Measurements from ENCODE around the gene PPP2R2C.

PPP2R2C gene

GRCh38 chr4:6472387-6473263 lies at the start of gene PPP2R2C:
Gene PPP2R2C (minus strand): TSS chr4:6472614. CDS start chr4:6472229, 385 bp downstream.
- peak in 2 of 3 experiments; percentile 54 to 59 for DNase-seq

GRCh38 chr4:6520978-6521377 lies 48.6 kb upstream of the PPP2R2C start:
- DNase-seq, result no peak

GRCh38 chr4:6520051-6520636 lies 47.7 kb upstream of the PPP2R2C start:
- no peak for DNase-seq

- DNase-seq, result no peak
Measured at GRCh38 chr4:6517171-6517570, 44.8 kb upstream of the PPP2R2C start.

GRCh38 chr4:6516762-6517161 lies 44.3 kb upstream of the PPP2R2C start:
- no peak for DNase-seq

- DNase-seq, result no peak
Measured at GRCh38 chr4:6516281-6516680, 43.9 kb upstream of the PPP2R2C start.

- DNase-seq, result no peak
Measured at GRCh38 chr4:6513678-6514077, 41.3 kb upstream of the PPP2R2C start.

GRCh38 chr4:6509587-6509986 lies 37.2 kb upstream of the PPP2R2C start:
- DNase-seq, result no peak

GRCh38 chr4:6507345-6507744 lies 34.9 kb upstream of the PPP2R2C start:
- no peak for DNase-seq

GRCh38 chr4:6506616-6507140 lies 34.3 kb upstream of the PPP2R2C start:
- DNase-seq, result no peak

- peak in 1 of 3 experiments; percentile 4 for DNase-seq
Measured at GRCh38 chr4:6504900-6505496, 32.6 kb upstream of the PPP2R2C start.

- no peak for DNase-seq
Measured at GRCh38 chr4:6502747-6503465, 30.5 kb upstream of the PPP2R2C start.

GRCh38 chr4:6502147-6502546 lies 29.7 kb upstream of the PPP2R2C start:
- DNase-seq, result no peak

- DNase-seq, result no peak
Measured at GRCh38 chr4:6501171-6501570, 28.8 kb upstream of the PPP2R2C start.

- no peak for DNase-seq
Measured at GRCh38 chr4:6500481-6501140, 28.2 kb upstream of the PPP2R2C start.

- DNase-seq, result no peak
Measured at GRCh38 chr4:6499238-6499600, 26.8 kb upstream of the PPP2R2C start.

GRCh38 chr4:6498511-6499237 lies 26.3 kb upstream of the PPP2R2C start:
- DNase-seq, result no peak

GRCh38 chr4:6497796-6498195 lies 25.4 kb upstream of the PPP2R2C start:
- no peak for DNase-seq

- no peak for DNase-seq
Measured at GRCh38 chr4:6495736-6496135, 23.3 kb upstream of the PPP2R2C start.

GRCh38 chr4:6495296-6495590 lies 22.8 kb upstream of the PPP2R2C start:
- no peak for DNase-seq

- no peak for DNase-seq
Measured at GRCh38 chr4:6494431-6495295, 22.2 kb upstream of the PPP2R2C start.
